HG02798 (cell line): ENCODE data around the gene SLFN5.
"Not testable (repeated sequence)": the region's sequence is repeated elsewhere in the genome, so short reads cannot be mapped to it uniquely, and the experiment has no call there.

Source experiments
- ATAC-seq: cut with Tn5 transposase; IDR thresholded peaks from one replicate; pipeline ENCODE4 v1.9.1; 2021; ENCODE audit warnings: mild to moderate bottlenecking; ENCODE audit not compliant: unreplicated experiment, poor library complexity

The SLFN5 gene

DNA sequence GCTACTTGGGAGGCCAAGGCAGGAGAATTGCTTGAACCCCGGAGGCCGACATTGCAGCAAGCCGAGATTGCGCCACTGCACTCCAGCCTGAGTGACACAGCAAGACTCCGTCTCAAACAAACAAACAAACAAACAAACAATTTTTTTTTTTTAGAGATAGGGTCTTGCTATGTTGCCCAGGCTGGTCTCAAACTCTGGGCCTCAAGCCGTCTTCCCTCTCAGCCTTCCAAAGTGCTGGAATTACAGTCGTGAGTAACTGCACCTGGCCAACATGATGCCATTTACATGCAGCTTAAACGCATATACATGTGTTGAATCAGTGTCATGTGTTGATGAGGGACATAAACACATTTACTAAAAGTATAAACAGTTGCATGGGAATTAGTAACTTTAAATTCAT is 2.0 kb upstream of the SLFN5 start:
- no peak for ATAC-seq

GRCh38 chr17:35241520-35241919 is 1.4 kb upstream of the SLFN5 start:
- ATAC-seq: no peak

DNA sequence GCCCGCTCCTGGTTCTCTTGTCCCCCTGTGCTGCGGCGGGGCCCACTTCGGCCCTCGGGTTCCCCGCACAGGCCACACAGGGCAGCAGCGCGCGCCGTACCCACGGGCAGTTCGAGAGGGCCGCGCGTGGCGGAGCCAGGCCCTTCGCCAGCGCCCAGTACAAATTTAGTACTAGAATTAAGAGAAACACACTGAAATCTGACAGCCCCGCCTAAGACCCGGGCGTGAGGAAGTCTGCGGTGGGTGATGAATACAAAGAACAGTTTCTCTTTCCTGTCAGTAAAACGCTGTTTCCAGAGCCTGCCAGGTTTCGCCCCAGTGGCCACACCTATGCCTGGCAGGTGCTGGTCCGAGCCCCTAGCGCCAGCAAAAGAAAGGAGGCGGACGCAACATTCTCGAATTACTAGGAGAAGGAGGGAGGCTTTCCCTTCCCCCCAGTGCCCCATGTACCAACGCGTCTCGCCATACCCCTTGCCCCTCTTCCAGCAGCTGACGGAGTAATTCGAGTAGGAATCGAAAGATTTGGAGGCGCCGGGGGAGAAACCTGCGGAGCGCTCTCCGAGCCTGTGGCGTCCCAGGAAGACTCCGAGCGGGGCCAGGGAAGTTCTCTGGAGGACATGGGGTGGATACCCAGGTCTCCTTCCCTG is 591 bp upstream of the SLFN5 start:
- peak; percentile 44 for ATAC-seq

DNA sequence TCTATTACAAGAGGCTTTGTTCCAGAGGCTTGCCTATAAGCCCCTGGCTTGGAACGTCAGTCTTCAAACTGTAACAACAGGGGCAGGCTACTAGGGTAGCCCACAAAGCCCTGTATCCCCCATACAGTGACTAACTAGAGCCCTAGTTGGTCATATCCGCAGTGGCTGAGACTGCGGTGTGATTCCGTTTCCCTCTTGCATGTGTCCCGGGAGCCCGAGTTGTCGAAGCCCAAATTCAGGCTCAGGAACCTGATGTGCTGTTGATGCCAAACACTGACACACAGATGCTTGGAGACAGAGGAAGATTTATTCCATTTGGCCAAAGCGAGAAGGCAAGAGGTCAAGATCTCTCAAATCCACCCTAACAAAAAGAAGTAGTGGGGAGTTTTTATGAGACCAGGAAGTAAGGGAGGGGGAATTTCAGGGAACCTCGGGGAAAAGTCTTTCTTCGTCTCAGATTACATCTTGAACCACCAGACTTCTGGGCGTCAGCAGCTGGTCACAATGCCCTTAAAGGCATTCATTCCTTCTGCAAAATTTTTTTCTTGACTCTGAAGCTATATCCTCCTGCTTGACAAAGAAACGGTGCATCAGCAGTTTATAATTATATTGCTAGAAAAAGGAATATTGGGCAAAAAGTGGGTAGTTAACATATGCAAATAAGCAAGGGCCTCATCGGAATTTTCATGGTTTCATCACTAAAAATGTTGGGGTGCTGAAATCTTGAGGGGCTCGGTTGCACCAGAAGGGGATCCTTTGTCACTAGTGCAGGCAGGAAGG is 879 bp downstream of the SLFN5 start:
- ATAC-seq: no peak

- ATAC-seq: peak; percentile 61
These were observed 1.7 kb downstream of the SLFN5 start for GRCh38 chr17:35244341-35245195.

DNA sequence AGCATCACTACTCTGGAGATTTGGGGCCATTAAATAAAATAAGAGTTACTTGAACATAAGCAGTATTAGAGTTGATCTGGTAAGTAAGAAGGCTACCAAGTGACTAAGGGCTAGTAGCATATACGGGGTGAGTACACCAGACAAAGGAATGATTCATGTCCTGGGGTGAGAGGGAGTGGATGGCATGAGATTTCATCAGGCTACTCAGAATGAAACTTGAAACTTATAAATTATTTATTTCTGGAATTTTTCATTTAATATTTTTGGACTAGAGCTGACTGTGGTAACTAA is 2.3 kb downstream of the SLFN5 start:
- no peak for ATAC-seq

GRCh38 chr17:35252651-35253050 is 9.8 kb downstream of the SLFN5 start:
- ATAC-seq: no peak

GRCh38 chr17:35254107-35254773 is 11.4 kb downstream of the SLFN5 start:
- no peak for ATAC-seq

- no peak for ATAC-seq
These were observed 12.4 kb downstream of the SLFN5 start for GRCh38 chr17:35255316-35255715.

- ATAC-seq: no peak
These were observed 13.8 kb downstream of the SLFN5 start for GRCh38 chr17:35256629-35257028.

GRCh38 chr17:35257208-35257659 is 14.4 kb downstream of the SLFN5 start:
- no peak for ATAC-seq

DNA sequence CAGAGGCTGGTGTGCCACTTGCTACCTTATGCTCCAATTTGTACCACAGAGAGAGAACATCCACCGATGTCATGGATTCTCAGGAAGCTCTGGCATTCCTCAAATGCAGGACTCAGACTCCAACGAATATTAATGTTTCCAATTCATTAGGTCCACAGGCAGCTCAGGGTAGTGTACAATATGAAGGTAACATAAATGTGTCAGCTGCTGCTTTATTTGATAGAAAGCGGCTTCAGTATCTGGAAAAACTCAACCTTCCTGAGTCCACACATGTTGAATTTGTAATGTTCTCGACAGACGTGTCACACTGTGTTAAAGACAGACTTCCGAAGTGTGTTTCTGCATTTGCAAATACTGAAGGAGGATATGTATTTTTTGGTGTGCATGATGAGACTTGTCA is 16.1 kb downstream of the SLFN5 start:
- ATAC-seq: no peak

- no peak for ATAC-seq
These were observed 22.2 kb downstream of the SLFN5 start for GRCh38 chr17:35265071-35265470.

DNA sequence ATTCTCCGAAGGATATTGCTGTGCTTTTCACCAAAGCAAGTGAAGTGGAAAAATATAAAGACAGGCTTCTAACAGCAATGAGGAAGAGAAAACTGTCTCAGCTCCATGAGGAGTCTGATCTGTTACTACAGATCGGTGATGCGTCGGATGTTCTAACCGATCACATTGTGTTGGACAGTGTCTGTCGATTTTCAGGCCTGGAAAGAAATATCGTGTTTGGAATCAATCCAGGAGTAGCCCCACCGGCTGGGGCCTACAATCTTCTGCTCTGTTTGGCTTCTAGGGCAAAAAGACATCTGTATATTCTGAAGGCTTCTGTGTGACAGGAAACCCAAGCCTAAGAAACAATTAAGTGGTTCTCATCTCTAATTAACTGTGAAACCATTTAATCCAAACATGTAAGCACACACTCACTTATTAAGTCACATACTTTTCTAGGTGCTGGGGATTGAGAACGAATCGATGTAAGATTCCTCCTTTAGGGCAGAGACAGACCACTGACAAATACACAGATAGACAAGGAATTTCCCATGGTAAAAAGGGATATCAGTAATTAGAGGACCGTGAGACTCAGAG is 22.8 kb downstream of the SLFN5 start:
- no peak for ATAC-seq

DNA sequence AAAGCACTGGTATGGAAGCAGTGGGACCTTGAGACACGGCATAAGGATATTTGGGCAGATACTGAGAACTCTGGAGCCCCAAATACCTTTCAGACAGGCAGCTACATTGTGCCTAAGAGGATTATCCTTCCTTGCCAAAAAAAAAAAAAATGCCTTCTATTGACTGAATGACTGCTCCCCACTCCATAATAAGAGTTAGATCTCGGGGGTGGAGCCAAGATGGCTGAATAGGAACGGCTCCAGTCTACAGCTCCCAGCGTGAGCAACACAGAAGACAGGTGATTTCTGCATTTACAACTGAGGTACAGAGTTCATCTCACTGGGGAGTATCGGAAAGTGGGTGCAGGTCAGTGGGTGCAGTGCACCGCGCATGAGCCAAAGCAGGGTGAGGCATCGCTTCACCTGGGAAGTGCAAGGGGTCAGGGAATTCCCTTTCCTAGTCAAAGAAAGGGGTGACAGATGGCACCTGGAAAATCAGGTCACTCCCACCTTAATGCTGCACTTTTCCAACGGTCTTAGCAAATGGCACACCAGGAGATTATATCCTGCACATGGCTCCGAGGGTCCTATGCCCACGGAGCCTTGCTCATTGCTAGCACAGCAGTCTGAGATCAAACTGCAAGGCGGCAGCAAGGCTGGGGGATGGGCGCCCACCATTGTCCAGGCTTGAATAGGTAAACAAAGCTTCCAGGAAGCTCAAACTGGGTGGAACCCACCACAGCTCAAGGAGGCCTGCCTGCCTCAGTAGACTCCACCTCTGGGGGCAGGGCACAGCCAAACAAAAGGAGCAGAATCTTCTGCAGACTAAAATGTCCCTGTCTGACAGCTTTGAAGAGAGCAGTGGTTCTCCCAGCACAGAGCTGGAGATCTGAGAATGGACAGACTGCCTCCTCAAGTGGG is 31.5 kb downstream of the SLFN5 start:
- ATAC-seq: not testable (repeated sequence)

DNA sequence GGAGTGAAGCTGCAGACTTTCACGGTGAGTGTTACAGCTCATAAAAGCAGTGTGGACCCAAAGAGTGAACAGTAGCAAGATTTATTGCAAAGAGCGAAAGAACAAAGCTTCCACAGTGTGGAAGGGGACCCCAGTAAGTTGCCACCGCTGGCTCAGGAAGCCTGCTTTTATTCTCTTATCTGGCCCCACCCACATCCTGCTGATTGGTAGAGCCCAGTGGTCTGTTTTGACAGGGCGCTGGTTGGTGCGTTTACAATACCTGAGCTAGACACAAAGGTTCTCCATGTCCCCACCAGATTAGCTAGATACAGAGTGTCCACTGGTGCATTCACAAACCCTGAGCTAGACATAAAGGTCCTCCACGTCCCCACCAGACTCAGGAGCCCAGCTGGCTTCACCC is 35.6 kb downstream of the SLFN5 start:
- not testable (repeated sequence) for ATAC-seq

- not testable (repeated sequence) for ATAC-seq
These were observed 36.0 kb downstream of the SLFN5 start for GRCh38 chr17:35278876-35279275.

DNA sequence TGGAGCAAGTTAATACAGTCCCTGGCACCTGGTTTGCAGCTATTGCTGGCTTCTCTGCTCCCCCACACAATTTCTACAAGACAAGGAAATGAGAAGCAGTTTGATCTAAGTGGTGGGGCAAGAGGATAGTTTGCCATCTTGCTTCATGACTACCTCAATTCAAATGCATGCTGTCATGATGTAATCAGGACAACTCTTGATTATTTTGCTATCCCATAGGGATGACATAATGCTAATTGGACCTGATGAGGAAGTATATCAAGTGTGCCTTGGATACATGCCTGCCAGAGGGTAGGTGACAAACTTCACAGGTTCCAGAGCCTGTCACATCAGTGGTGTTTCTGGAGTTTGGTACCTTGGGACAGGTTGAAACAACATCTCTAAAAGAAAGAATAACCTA is 40.9 kb downstream of the SLFN5 start:
- ATAC-seq: no peak

DNA sequence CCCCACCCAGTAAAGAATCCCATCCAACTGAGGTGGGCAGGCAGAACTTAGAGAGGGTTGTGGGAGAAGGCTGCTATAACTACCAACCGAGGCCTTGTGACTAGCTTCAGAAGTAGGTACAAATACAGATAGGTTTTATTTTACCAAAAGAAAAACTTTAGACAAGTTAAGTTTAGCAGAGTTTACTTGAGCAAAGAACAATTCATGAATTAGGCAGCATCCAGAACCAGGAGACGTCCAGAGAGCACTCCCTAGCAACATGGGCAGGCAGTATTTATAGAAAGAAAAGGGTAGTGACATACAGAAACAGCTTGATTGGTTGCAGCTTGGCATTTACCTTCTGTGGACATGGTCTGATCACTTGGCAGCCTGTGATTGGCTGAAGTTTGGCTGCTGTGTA is 42.1 kb downstream of the SLFN5 start:
- no peak for ATAC-seq
